HG02678 (cell line): Measurements from ENCODE around the gene PPARGC1A.

ENCODE experiments used
- ATAC-seq: cut with Tn5 transposase; IDR thresholded peaks from one replicate; pipeline ENCODE4 v1.9.1; 2021; ENCODE audit warnings: mild to moderate bottlenecking, moderate library complexity; ENCODE audit not compliant: unreplicated experiment

Gene PPARGC1A

DNA sequence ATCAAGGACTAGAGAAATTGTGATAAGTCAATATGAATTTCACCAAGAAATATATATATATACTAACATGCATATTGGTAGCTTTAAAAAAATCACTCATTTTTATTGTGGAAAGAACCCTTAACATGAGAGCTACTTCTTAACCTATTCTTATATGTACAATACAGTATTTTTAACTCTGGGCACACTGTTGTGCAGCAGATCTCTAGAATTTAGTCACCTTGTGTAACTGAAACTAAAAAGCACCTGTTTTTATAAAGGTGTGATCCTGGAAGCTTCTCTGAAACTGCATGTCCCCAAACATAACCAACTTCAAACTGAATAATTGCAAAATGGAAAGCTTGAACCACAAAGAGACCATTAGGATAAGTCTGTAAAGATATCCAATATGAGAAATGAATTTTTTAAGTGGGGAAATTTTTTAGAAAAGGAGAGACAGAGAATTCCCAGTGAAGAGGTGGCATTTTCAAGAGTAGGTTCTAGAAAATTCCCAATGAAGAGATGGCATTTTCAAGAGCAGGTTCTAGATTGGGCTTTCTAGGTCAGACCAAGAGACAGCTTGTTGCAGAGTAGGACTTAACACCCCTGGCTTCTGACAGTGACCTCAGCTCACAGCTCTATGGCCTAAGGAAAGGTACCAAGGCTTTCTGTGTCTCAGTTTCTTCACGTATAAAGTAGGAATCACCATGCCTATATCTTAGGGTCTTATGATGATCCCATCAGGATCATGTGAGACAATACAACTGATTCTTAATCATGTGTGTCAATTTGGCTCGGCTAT lies 22.0 kb upstream of the PPARGC1A start:
- no peak for ATAC-seq

- no peak for ATAC-seq
Observed at GRCh38 chr4:23909671-23910070, 19.8 kb upstream of the PPARGC1A start.

DNA sequence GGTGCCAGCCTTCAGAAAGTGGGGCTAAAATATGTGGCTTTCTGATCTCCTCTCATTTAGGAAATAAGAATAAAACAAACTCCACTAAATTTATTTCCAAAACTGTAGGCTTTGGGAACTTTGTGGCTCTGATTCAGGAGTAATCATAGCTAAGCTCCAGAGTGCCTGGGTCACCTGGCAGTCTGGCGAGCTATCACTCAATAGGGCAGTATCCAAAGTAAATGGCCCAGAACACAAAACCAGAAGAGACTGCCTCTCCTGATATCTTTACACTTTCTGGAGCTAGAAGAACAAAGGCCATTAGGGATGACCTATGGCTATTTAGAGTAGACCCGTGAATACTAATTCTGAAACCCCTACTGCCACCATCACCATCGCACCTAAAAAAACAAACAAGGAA lies 17.0 kb upstream of the PPARGC1A start:
- no peak for ATAC-seq

DNA sequence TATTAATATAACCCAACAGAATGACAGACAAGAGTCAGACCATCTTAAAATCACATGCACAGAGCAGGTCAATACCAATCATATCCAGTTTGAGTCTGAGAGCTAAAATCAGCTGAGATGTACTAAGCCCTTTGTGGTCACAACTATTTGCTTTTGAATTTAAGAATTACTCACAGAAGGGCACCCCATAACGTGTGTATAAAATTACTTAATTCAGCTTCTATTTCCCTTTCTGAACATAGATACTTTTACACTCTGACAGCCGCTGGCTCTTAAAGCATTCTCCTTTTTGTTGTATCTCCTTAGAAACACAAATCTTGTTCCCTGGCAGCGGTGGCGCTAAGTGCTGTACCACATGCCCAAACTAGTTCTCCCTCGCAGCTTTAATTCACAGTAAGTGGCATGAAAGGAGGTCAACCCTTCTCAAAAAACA lies 14.8 kb upstream of the PPARGC1A start:
- ATAC-seq = no peak

DNA sequence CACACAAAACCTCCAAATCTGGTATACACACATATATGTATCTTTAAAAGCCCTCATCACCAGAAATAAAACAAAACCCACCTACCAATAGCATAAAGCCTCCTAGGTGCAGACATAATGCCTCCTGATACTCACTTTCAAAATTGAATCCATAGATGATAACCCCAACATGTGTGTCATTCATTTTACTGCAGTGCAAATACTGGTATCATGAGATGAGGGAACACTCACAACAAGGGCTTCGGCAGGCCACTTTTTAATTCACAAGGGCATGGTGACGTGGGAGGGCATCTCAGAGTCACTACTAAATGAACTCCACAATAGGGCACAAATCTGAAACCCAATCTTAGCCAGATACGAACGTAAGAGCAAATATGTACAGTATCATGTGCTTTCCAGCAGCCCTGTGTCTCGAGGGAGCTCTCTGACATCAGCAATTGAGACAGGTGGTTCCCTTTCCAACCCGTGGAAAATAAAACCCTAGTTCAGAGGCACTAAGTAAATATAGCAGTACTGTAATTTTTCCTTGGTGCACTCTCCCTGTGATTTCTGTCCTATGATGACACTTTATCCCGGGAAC lies 14.1 kb upstream of the PPARGC1A start:
- no peak for ATAC-seq

GRCh38 chr4:23902222-23902804 lies 12.5 kb upstream of the PPARGC1A start:
- ATAC-seq = no peak

GRCh38 chr4:23900636-23901035 lies 10.8 kb upstream of the PPARGC1A start:
- no peak for ATAC-seq

- no peak for ATAC-seq
Observed at GRCh38 chr4:23899565-23899964, 9.7 kb upstream of the PPARGC1A start.

- no peak for ATAC-seq
Observed at GRCh38 chr4:23897564-23898109, 7.8 kb upstream of the PPARGC1A start.

GRCh38 chr4:23894021-23894420 lies 4.2 kb upstream of the PPARGC1A start:
- ATAC-seq = no peak

DNA sequence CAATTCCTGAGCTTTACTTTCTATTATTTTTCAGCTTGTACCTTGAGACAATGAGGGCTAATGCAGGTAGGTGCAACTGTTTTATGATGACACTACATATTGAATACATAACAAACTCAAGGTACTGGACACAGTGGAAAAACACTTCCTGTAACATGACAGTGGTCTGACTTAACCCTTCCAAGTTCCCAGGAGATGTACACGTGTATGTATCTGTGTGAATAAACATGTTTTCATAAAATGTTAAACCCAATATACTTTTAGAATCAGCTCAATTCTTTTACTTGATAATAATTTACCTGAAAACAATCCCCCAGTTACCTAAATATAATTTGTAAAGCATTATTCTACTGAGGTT lies 1.2 kb upstream of the PPARGC1A start:
- no peak for ATAC-seq

GRCh38 chr4:23890369-23891063 lies 669 bp upstream of the PPARGC1A start:
- ATAC-seq = no peak

DNA sequence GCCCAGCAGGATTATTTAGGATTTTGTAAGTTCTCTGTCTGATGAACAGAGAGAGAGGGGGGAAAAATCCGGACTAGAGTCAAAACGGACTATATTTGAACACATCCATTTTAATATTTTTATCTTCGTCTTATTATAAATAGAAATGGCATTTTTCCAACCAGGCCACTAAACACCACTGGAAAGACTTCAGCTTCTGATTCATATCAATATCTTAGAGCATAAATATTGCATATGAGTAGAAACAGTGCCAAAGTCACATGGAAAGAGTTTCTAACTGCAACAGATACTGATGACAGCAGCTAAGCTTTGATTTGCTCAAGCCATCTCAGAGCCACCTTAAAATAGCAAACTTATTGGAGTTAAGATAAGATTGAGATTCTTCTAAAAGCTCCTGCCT lies 456 bp downstream of the PPARGC1A start:
- ATAC-seq = no peak

DNA sequence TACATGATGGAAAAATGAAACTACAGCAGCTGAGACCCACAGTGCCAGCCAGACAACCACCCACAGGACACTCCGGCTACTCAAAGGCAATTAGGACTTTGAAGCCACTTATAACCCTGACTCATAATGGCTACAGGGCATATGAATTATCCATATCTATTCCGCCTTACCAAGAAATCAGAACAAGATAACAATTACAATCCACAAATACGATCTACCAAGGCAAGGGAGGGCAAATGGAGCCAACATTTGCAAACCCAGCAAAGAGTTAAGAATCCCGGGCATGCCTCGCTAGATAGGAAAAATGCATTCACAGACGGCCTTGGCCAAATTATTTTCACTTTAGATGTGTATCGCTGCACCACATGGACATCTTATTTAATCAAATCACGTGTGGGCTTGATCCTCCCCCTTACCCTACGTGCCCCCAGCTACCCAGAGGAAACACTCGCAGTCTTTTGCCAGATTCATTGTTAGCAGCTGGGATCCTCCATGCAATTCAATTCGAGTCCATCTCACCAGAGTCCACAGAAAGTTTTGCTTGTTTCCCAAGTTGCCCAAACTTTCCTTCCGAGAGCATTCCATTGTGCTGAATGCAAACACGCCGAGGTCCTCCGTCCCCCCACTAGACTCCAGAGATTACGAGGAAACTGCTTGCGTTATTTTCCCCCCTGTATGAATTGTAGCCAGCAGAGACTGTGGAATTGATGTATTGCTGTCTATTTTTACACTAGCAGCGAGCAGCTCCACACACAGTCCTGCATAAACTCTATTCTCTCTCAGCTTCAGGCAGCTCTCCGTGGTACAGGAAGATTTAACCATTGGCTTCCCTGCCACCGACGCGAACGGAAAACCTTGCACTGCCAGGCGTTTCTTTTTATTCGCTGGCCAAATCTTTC lies 1.2 kb downstream of the PPARGC1A start:
- ATAC-seq = no peak

GRCh38 chr4:23887989-23888388 lies 1.9 kb downstream of the PPARGC1A start:
- no peak for ATAC-seq

DNA sequence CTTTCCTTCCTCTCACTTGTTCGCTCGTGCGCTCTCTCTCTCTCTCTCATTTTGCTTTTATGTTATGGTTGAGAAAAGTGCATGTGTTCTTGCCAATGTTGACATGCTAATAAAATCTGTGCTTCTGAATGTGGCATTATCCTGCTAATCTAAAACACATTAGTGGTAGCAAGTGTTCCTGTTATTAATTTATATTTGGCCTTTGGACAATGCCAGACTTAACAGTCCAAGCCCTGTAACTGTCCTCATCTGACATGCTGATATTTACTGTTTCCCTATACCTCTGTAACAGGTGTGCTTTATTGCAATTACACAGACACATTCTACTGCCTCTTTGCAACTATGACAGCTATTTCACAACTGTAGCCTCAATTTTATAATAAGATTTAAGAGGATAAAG lies 2.7 kb downstream of the PPARGC1A start:
- ATAC-seq = no peak

DNA sequence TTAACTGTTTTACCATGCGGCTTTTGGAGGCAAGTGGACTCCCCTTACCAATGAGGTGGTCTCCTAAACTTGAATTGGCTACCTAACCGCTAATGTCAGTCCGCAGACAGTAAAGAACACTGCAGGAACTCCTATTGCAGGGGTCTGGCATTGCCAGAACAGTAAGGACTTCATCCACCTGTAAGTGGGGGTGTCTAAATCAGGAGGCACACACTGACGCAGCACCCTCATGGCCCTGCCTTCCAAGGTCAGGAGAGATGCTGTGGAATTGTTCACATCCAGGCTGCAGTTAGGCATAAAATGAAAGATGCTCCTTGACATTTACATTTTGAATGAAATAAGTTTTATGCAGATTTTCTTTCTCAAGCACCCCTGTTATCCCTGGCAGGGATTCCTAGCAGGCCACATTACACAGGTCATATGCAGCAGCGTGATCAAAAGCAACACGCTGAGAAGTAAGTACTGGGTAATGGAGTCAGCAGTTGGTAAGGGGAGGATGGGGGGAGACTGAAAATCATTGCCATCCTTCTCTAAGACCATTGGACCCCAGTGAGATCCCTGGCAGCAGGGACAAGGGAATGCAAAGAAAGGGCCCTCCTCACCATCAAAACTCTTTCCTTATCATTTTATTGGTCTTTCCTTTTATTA lies 3.8 kb downstream of the PPARGC1A start:
- ATAC-seq = no peak

DNA sequence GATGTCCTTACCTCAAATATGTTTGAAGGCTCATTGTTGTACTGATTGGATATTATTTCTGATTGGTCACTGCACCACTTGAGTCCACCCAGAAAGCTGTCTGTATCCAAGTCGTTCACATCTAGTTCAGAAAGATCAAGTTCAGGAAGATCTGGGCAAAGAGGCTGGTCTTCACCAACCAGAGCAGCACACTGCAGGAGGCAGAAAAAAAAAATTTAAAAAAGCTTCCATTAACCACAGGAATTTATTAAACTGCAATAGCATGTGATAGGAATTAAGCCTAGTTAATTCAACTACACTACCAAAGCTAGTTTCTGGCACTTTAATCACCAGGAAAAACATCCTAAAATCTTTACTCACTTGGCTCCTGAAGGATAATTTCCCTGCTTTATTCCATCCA lies 5.1 kb downstream of the PPARGC1A start:
- no peak for ATAC-seq

- ATAC-seq = no peak
Observed at GRCh38 chr4:23884261-23884660, 5.6 kb downstream of the PPARGC1A start.

GRCh38 chr4:23882976-23883531 lies 6.8 kb downstream of the PPARGC1A start:
- no peak for ATAC-seq
